Neural progenitor cell (in vitro differentiated cells): ENCODE data around the gene TSPAN33.

ENCODE experiments used
- CTCF ChIP-seq: fragments of 200-600 bp; sonication (generic); IDR thresholded peaks from 2 replicates; pipeline ENCODE4 v1.5.1; 2017; ENCODE audit warnings: antibody characterized with exemption, mild to moderate bottlenecking
- EZH2 ChIP-seq: fragments of 200-600 bp; sonication (generic); IDR thresholded peaks from 2 replicates; pipeline ENCODE4 v1.6.1; 2017; ENCODE audit warnings: antibody characterized with exemption, mild to moderate bottlenecking, moderate library complexity

DNA sequence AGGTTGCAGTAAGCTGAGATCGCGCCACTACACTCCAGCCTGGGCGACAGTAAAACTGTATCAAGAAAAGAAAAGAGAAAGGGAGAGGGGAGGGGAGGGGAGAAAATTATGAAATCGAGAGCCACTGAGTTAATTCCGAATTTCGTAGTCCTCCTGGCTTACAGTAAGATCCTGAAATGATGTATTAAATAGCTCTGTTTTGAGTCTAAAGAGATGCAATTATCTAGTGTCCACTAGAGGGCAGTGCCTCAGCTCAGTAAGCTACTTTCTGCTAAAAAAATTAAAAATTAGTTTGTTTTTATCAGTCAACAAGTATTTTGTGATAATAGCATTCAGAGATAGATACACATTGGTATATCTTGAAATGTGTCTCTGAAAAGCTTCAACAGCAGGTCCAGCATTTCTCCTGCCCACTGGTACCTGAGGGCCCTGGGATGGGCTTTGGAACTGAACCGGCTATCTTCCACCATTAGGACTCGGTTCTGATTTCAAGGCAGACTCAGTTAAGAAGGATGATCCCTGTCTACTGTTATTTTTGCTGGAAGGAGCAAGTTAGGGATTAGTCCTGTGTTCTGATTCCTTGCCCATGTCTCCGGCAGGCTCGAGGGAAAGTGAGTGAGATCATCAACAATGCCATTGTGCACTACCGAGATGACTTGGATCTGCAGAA lies 19.5 kb downstream of the TSPAN33 start:
- TF ChIP-seq EZH2 (no peak), CTCF (peak; percentile 89)
